NCI-H2227 (cell line): ENCODE measurements around the gene ITPRIPL2.

Experiments
- DNase-seq: peaks from one replicate; lab custom pipeline; 2025; ENCODE audit not compliant: unreplicated experiment; lab: John Stamatoyannopoulos, UW

Gene ITPRIPL2

GRCh38 chr16:19119564-19119963 is 5.8 kb downstream of the ITPRIPL2 start:
- DNase-seq: no peak

DNA sequence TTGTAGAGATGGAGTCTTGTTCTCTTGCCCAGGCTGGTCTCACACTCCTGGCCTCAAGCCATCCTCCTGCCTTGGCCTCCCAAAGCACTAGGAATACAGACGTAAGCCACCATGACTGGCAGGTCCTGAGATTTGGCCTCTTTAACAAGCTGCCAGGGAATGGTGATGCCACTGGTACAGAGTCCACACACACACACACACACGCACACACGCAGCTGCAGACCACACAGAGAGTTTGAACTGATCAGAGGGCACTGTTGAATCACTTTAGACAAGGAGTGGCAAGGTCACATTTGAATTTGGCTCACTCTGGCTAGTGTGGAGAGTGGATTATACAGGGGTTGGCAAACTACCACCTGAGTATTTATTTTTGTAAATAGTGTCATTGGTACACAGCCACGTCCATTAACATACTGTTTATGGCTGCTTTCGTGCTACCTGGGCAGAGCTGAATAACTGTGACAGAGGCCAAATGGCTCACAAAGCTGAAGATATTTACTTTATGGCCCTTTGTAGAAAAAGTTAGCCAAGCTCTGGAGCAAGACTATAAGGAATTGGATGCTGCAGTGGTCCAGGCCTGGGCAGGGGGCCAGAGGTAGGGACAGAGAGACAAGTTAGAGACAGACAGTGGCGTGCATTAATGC is 9.9 kb downstream of the ITPRIPL2 start:
- DNase-seq: no peak

DNA sequence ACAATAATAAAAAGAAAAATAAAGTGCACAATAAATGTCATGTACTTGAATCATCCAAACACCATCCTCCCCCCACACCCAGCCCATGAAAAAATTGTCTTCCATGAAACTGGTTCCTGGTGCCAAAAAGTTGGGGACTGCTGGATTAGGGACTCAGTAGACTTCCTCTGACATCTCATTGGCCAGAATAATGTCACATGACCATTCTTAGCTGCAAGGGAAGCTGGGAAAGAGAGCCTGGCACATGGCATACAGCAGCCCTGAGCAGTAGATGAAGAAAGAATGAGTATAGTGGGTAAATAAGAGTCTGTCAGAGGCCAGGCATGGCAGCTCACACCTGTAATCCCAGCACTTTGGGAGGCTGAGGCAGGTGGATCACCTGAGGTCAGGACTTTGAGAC is 12.5 kb downstream of the ITPRIPL2 start:
- no peak for DNase-seq

GRCh38 chr16:19127205-19127604 is 13.4 kb downstream of the ITPRIPL2 start:
- DNase-seq: no peak

GRCh38 chr16:19127674-19128131 is 13.9 kb downstream of the ITPRIPL2 start:
- no peak for DNase-seq

DNA sequence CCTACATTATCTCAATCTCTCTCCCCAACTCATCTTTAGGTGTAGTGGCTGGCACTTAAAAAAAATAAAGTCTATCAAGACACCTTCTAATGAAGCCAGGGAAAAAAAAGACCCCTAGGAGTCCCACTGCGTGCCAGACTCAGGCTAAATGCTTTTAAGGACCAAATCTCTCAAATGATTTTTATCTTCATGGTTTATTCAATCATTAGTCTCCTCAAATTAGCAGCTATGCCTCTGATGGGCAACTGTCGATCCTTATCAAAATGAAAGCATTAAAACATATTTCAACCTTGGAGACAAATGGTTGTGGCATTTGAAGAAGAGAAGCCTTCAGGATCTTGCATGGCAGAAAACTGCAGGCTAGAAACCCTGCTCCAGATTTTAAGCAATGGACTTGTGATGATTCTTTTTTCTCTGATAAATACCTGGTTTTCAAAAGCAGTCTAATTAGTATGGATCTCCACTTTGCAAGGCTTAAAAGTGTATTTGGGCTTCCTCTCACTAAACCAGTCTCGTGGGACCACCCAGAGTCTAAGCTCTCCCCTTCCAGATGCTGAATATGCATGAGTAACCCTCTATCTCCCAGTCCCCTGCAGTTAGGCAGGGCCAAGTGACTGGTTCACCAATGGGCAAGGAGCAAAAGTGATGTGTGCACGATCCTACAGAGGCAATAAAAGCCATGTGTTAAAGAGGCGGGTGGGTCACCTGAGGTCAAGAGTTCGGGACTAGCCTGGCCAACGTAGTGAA is 14.9 kb downstream of the ITPRIPL2 start:
- no peak for DNase-seq

DNA sequence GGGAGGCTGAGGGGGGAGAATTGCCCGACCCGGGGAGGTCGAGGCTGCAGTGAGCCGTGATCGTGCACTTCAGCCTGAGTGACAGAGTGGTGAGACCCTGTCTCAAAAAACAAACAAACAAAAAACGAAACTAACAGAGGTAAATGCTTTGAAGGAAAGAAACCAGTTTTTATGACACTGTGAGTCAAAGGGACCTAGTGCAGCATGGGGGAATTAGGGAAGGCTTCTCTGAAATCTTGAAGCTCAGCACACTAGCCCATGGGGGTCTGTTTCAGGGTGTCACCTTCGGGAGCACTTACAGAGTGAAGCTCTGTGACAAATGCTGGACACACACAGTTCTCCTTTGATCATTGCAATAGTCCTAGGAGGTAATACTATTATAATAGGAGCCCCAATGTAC is 16.6 kb downstream of the ITPRIPL2 start:
- DNase-seq: no peak

- peak; percentile 39 for DNase-seq
These were observed 17.4 kb downstream of the ITPRIPL2 start for GRCh38 chr16:19130852-19131824.

GRCh38 chr16:19131825-19132218 is 18.1 kb downstream of the ITPRIPL2 start:
- no peak for DNase-seq

- DNase-seq: no peak
These were observed 18.5 kb downstream of the ITPRIPL2 start for GRCh38 chr16:19132255-19132654.

DNA sequence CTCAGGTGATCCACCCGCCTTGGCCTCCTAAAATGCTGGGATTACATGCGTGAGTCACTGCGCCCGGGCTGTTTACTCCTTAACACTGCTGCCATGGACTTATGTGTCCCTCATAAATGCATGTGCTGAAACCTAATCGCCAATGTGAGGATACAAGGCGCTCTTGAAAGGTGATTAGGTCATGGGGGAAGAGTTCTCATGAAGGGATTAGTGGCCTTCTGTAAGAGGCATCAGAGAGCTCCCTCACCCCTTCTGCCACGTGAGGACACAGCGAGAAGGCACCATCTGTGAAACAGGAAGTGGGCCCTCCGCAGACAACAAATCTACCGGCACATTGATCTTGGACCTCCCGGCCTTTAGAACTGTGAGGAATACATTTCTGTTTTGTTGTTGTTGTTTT is 19.1 kb downstream of the ITPRIPL2 start:
- no peak for DNase-seq

- DNase-seq: no peak
These were observed 19.8 kb downstream of the ITPRIPL2 start for GRCh38 chr16:19133600-19133999.

DNA sequence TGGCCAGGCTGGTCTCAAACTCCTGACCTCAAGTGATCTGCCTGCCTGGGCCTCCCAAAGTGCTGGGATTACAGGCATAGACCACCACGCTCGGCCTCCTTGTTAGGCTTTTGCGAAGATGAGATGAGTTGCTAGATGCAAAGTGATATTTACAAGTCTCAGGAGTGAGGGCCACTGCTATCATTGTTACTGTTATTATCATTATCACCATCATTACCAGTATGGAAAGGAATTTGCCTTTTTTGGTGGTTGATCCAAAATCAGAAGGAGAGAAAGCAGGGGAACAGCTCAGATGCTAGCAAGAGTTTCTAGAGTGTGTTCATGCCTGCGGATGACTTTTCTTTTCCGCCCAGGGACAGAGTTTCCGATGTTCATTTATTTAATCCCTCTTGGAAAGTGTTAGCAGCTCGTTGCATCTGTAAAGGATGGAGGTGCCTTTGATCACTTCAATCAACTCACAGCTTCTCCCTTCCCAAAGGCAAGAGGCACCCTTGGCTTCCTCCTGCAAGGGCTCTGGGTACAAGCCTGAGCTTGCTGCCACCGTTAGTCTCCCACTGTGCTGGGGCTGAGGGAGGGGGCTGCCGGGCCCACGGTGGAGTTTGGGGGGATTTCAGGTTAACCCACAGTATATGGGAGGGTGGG is 21.6 kb downstream of the ITPRIPL2 start:
- DNase-seq: no peak

DNA sequence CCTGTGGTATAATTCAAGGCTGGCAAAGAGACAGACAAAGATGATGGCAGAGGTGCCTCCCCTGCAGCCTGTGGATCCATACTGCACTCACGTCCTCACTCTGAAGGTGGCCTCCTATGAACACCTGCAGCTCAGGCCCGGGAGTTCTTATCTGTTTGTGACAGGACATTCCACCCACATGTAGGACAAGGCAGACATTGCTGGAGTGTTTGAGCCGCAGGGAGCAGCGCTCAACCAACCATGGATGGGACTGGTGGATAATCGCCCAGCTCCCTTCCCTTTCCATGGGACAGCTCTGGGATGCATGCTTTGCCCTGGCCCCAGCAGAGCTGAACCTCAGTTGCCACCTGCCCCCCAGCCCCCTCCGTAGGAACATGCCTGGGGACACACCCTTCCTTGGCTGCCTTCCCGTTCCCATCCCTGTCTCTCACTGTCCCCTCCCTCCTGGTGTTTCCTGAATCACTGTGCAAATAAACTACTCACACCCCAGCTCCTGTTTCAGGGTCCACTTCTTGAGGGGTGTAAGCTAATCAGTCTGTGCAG is 22.2 kb downstream of the ITPRIPL2 start:
- DNase-seq: no peak

DNA sequence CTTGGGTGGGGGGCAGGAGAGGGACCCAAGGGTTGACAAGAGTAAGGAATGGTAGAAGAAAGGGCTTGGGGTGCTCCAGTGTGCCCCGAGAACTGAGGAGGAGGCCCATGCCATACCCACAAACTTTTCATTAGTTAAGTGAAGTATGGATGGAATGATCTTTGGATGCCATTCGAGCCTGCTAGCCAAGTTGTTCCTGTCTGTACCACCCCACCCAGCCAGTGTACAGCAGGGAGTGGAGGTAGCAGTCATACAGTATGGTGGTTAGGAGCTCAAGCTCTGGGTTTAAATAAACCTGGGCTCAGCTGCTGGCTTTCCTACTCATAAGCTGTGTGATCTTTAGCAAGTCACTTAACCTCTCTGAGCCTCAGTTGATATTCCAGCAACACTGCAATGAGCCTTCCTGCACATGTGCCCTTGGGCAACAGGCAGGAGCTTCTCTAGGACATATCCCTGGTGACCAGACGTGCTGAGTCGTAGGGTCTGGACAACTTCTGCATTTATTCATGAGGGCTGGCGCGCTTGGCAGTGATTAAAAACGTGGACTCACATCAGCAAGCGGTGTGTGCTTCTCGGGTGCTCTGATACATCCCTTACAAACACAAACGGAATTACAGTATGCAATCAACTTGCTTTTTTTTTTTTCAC is 22.9 kb downstream of the ITPRIPL2 start:
- no peak for DNase-seq

DNA sequence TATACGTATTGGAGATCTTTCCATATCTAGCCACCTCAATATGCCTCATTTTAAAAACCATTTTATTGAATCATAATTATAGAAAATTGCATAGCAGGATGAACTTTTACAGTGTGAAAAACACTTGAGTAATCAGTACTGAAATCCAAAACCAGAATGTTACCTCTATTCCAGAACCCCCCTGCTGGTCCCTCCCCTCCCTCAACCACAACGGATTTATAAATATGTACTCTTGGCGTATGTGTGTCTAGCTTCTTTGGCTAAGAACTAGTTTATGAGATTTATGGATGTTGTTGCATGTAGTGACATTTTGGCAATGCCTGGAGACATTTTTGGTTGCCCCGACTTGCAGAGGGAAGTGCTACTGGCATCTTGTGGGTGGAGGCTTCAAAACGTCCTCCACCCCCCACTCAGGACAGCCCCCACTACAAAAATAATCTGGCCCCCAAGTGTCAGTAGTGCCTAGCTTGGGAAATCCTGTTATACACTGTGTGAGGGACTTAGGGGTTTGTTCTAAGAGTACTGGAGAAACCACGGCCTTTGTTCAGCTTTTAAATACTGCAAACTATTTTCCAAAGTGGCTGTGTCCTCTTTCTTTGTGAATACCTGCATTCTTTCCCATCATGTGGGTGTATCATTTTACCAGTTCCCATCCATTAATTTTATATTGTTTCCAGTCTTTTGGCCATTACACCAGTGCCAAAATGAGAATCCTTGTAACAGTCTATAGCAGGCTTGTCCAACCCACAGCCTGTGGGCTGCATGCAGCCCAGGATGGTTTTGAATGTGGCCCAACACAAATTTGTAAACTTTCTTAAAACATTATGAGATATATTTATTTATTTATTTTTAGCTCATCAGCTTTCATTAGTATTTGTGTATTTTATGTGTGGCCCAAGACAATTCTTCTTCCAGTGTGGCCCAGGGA is 23.7 kb downstream of the ITPRIPL2 start:
- peak; percentile 45 for DNase-seq

GRCh38 chr16:19138601-19139000 is 24.8 kb downstream of the ITPRIPL2 start:
- peak; percentile 39 for DNase-seq

DNA sequence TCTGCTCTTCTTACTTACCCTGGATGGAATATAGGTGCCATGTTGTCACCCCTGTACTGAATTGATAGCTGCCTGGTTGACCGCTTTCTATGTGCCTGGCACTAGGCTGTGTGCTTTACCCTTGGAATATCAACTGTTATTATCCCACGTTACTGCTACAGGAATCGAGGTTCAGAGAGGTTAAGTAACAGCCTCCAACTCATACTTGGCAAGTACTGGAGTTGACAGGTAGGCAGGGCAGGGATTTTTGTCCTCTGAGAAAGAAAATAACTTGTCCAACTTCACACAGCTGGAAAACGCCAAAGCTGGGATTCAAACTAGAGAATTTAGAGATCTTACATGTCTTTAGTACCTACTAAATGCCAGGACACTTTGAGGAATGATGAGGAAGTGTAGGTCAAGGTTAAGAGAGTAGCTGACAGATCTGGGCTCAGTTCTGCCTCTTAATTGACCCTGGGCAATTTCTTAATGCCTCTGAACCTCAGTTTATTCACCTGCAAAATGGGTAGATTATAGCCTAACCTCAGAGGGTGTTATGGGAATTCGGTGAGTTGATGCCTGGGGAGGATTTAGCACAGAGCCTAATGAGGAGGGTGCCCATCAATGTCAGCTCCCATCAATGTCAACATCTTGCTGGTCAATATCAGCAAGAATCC is 25.8 kb downstream of the ITPRIPL2 start:
- DNase-seq: no peak

DNA sequence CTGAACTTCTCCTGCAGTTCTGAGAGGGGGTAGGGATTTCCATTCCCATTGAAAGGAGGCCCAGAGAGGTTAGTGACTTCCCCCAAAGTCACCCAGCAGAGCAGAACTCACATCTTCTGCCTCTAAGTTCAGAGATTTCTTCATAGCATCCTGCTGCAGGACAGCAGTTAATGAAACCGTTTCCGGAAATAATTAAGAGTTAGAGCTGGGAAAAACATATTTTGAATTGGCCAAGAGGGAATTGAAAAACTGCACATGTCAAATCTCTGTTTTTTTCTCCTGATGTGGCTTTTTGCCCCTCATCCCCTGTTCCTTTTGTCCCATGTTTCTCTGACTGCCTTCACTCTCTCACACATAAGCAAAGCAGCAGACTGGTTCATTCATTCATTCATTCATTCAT is 26.6 kb downstream of the ITPRIPL2 start:
- no peak for DNase-seq
